Kidney epithelial cell (primary cell): ENCODE results near the gene SEC23B. TPM values are rescaled to one million over a fixed set of nuclear protein-coding genes. Genes with fewer than 3 reads are reported as not detected.
"Not testable (repeated sequence)": the region's sequence is repeated elsewhere in the genome, so short reads cannot be mapped to it uniquely, and the experiment has no call there.

Source experiments
- DNase-seq: peaks from one replicate; pipeline ENCODE4 v3.0.0-alpha.2; 2010; ENCODE audit warnings: low read depth
- H3K27me3 ChIP-seq: 2 replicates; pipeline ENCODE4 v1.6.0; 2011; ENCODE audit warnings: low read length; ENCODE audit not compliant: control insufficient read depth, insufficient read depth
- H3K36me3 ChIP-seq: 2 replicates; pipeline ENCODE4 v1.5.1; 2011; ENCODE audit warnings: low read length; ENCODE audit not compliant: control insufficient read depth, insufficient read depth
- H3K4me3 ChIP-seq: 2 replicates; pipeline ENCODE4 v1.5.1; 2011; ENCODE audit warnings: low read depth, mild to moderate bottlenecking, control low read depth, low read length
- total RNA-seq: library from RNA; depleted of rRNA; stranded (reverse); fragments of >200 nt; gene quantifications from 2 replicates; pipeline ENCODE4 v1.2.3, GENCODE V29; 2015
- TF ChIP-seq, protein P1 (sequence below): IDR thresholded peaks from 2 replicates; pipeline ENCODE4 v1.5.1; 2011; ENCODE audit warnings: mild to moderate bottlenecking, moderate library complexity, low read length, control low read depth, inconsistent platforms; ENCODE audit not compliant: insufficient read depth, poor library complexity, severe bottlenecking

Gene SEC23B
- total RNA-seq, 1 donor from 2014 or later = 78.2 TPM

DNA sequence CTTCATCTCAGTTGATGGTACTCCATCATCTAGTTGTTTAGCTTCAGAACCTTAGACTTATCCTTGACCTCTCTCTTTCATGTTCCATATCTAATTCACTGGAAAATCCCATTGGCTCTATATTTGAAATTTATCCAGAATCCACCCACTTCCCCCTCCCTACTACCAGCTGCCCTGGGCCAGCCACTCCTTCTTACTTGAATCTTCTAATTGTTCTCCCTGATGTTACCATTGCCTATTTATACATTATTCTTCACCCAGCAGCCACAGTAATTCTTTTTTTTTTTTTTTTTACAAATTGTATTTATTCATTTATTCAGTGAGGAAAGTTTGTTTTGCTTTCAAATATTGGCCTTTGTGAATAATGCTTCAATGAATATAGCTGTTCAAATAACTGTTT lies 8.2 kb downstream of the SEC23B start:
- Histone ChIP-seq H3K4me3 (no peak overlapping the region), H3K27me3 (no peaks in the 10 kb centered on the region), H3K36me3 (peaks cover 2% of the 10 kb centered on the region)
- no peak for DNase-seq
- TF ChIP-seq, protein P1, sequence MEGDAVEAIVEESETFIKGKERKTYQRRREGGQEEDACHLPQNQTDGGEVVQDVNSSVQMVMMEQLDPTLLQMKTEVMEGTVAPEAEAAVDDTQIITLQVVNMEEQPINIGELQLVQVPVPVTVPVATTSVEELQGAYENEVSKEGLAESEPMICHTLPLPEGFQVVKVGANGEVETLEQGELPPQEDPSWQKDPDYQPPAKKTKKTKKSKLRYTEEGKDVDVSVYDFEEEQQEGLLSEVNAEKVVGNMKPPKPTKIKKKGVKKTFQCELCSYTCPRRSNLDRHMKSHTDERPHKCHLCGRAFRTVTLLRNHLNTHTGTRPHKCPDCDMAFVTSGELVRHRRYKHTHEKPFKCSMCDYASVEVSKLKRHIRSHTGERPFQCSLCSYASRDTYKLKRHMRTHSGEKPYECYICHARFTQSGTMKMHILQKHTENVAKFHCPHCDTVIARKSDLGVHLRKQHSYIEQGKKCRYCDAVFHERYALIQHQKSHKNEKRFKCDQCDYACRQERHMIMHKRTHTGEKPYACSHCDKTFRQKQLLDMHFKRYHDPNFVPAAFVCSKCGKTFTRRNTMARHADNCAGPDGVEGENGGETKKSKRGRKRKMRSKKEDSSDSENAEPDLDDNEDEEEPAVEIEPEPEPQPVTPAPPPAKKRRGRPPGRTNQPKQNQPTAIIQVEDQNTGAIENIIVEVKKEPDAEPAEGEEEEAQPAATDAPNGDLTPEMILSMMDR = no peak

DNA sequence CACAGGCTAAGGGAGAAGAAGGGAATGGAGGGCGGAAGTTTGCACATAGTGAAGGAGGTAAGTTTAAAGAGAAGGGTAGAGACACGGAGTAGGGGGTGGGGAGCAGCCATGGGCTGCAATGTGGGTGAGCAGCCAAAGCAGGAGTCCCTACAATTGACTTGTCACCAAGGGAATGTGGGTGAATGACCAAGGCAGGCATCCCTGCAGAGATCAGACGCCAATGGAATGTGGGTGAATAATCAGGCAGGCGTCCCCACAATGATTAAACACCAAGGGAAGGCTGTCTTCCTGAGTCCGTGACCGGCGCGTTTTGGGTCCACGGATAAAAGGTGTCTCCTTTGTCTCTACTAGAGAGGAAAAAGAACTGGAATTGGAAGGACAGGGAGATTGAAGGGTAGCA lies 14.3 kb downstream of the SEC23B start:
- not testable (repeated sequence) for H3K4me3 ChIP-seq, DNase-seq

DNA sequence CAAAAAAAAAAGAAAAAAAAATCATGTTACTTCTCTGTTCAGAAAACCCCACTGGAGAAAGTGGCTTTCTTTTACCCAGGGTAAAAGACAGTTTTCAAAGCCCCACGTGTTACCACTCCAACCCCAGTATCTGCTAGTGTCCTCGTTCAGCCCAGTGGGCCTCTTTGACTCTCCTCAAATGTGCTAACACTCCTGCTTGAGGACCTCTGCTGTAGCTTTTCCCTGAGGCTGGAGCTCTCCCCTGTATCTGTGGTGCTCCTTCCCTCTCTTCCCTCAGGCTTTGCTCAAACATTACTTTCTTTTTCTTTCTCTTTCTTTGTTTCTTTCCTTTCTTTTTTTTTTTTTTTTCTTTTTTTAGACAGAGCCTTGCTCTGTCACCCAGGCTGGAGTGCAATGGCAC lies 15.3 kb downstream of the SEC23B start:
- no peak for DNase-seq
- Histone ChIP-seq H3K4me3 (no peak overlapping the region), H3K27me3 (no peaks in the 10 kb centered on the region), H3K36me3 (peaks cover 1% of the 10 kb centered on the region)
- TF ChIP-seq, protein P1 = no peak

More for the DNA sequence above, 14.3 kb downstream of the SEC23B start:
- H3K27me3 ChIP-seq, H3K36me3 ChIP-seq: not testable (repeated sequence)

DNA sequence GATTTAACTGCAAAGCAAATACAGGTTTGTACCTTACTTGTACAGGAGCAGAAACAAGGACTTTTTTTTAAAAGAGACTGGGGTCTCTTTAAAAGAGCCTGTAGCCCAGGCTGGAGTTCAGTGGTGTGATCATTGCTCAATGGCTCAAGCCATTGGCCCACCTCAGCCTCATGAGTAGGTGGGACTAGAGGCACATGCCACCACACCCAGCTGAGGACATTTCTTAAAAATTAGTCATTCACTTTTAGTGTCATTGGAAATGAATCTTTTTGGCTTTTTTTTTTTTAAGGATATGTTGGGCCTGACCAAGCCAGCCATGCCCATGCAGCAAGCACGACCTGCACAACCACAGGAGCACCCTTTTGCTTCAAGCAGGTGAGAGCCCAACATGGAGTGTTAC lies 16.9 kb downstream of the SEC23B start:
- peaks cover 1% of the 10 kb centered on the region for H3K36me3 ChIP-seq
- no peak for DNase-seq
- H3K27me3 ChIP-seq = no peaks in the 10 kb centered on the region
- TF ChIP-seq, protein P1 = no peak
- H3K4me3 ChIP-seq = no peak overlapping the region

DNA sequence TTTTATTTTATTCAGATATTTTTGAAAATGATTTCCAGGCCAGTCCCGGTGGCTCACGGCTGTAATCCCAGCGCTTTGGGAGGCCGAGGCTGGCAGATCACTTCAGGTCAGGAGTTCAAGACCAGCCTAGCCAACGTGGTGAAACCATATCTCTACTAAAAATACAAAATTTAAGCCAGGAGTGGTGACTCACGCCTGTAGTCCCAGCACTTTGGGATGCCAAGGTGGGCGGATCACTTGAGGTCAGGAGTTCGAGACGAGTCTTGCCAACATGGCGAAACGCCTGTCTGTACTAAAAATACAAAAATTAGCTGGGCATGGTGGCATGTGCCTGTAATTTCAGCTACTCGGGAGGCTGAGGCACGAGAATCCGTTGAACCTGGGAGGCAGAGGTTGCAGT lies 19.0 kb downstream of the SEC23B start:
- H3K27me3 ChIP-seq, H3K4me3 ChIP-seq, H3K36me3 ChIP-seq: not testable (repeated sequence)

DNA sequence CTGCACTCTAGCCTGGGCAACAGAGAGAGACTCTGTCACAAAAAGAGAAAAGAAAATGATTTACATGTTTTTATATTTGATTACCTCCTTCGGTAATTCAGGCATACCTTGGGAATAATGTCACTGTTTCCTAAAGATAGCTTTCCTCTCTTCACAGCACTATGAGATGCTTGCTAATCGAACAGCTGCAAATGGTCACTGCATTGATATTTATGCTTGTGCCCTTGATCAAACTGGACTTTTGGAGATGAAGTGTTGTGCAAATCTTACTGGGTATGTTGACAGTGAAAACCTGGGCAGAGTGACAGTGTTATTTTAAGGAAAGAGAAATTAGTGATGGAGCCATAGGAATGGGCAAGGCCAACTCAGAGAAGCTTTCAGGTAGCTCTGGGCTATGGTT lies 19.6 kb downstream of the SEC23B start:
- no peak overlapping the region for H3K4me3 ChIP-seq
- TF ChIP-seq, protein P1 = no peak
- H3K36me3 ChIP-seq = peaks cover 1% of the 10 kb centered on the region
- H3K27me3 ChIP-seq = no peaks in the 10 kb centered on the region
- no peak for DNase-seq

More for the DNA sequence above, 19.0 kb downstream of the SEC23B start:
- not testable (repeated sequence) for DNase-seq

DNA sequence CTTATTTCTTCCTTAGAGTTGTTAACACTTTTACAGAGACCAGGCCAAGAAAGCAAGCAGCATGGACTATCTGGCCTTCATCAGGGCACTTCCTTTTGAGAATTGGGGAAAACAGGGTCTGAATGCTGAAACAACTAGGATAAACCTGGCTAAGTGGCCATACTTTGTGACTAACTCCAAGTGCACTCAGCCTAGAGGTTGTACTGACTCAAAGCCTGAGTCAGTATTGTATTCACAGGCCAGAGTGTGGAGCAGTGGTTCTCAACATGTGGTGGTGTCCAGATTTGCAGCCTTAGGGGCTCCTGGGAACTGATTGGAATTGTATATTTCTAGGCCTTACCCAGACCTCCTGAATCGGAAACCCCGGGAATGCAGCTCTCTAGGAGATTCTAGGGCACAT lies 20.1 kb downstream of the SEC23B start:
- TF ChIP-seq, protein P1 = no peak
- no peaks in the 10 kb centered on the region for H3K27me3 ChIP-seq
- peaks cover 2% of the 10 kb centered on the region for H3K36me3 ChIP-seq
- no peak overlapping the region for H3K4me3 ChIP-seq
- DNase-seq = no peak
